K562 (cell line): Measurements from ENCODE around the gene ERC2. TPM values are rescaled to one million over a fixed set of nuclear protein-coding genes. Genes with fewer than 3 reads are reported as not detected.

ENCODE experiments used
- ATAC-seq: fragments of 200-7000 bp; cut with Tn5 transposase; 3 replicates; pipeline ENCODE4 v1.9.1; 2020; ENCODE audit warnings: moderate library complexity
- BruUV-seq: library from RNA; stranded (reverse); fragments of 400-500 nt; replicated peaks from 2 replicates; lab custom pipeline; 2021; lab: Mats Ljungman, UMichigan
- CTCF ChIA-PET: fragments of 300-600 bp; formaldehyde crosslinking; extraction: SDS; loops from one replicate; lab custom pipeline; 2021; ENCODE audit warnings: low intra/inter-chr PET ratio; lab: Yijun Ruan, JAX
- POLR2A ChIA-PET: fragments of 300-600, 350-650 bp; sonication (Branson Sonifier 250); formaldehyde crosslinking; extraction: SDS; loops from one replicate; lab custom pipeline; 2021; ENCODE audit warnings: antibody characterized with exemption, inconsistent platforms; lab: Yijun Ruan, JAX
- DNase-seq, 4 experiments: peaks; one replicate each; pipeline versions ENCODE4 v3.0.0 to v3.0.0-alpha.2; 2011 to 2018; ENCODE audit warnings: low spot score in 3 of 4, mixed read lengths in 3 of 4; ENCODE audit errors: extremely low read depth in 1 of 4
- FAIRE-seq: peaks from 2 replicates; lab custom pipeline; 2011; peaks lifted over from hg19 to GRCh38; lab: Jason Lieb, UNC
- H2AFZ ChIP-seq: 2 replicates; pipeline ENCODE4 v1.6.0; 2011; ENCODE audit warnings: low read depth, low read length, control low read depth, inconsistent platforms
- H3K27ac ChIP-seq: fragments of 200-600 bp; 3 replicates; pipeline ENCODE4 v1.8.0; 2011; ENCODE audit warnings: low read depth, mild to moderate bottlenecking, control low read depth, inconsistent platforms, low read length, moderate library complexity, mixed read lengths; ENCODE audit errors: extremely low read depth
- H3K27me3 ChIP-seq, 2 experiments: fragments of 300-600 bp in 1 of 2; 2 replicates in 1 of 2; 3 replicates in 1 of 2; pipeline versions ENCODE4 v1.6.0 to v1.8.0; 2011; ENCODE audit warnings: inconsistent platforms in 2 of 2, low read length in 2 of 2, mild to moderate bottlenecking in 1 of 2, mixed read lengths in 1 of 2, moderate library complexity in 1 of 2; ENCODE audit not compliant: control insufficient read depth in 2 of 2, insufficient read depth in 2 of 2
- H3K36me3 ChIP-seq: fragments of 300-600 bp; 3 replicates; pipeline ENCODE4 v1.8.0; 2011; ENCODE audit warnings: mild to moderate bottlenecking, low read length, inconsistent platforms; ENCODE audit not compliant: control insufficient read depth, insufficient read depth
- H3K4me1 ChIP-seq, 2 experiments: fragments of 200-600 bp in 1 of 2; replicated peaks in 1 of 2; 2 replicates in 1 of 2; 3 replicates in 1 of 2; pipeline versions ENCODE4 v1.5.1 to v1.8.0; 2011; ENCODE audit warnings: inconsistent platforms in 2 of 2, low read length in 2 of 2, mild to moderate bottlenecking in 1 of 2, mixed read lengths in 1 of 2, moderate library complexity in 1 of 2; ENCODE audit not compliant: control insufficient read depth in 2 of 2, insufficient read depth in 2 of 2
- H3K4me2 ChIP-seq: 2 replicates; pipeline ENCODE4 v1.6.1; 2011; ENCODE audit warnings: low read length, control low read depth, inconsistent platforms, mixed read lengths; ENCODE audit not compliant: insufficient read depth
- H3K4me3 ChIP-seq: fragments of 200-600 bp; sonication (generic), shearing (Covaris generic); 2 replicates; pipeline ENCODE4 v1.5.1; 2016; ENCODE audit warnings: control low read depth, inconsistent platforms
- H3K79me2 ChIP-seq: fragments of 200-600 bp; 3 replicates; pipeline ENCODE4 v1.8.0; 2011; ENCODE audit warnings: low read length, inconsistent platforms; ENCODE audit not compliant: control insufficient read depth, insufficient read depth
- H3K9ac ChIP-seq, 2 experiments: 2 replicates each; pipeline versions ENCODE4 v1.6.0 to v1.6.1; 2011; ENCODE audit warnings: low read depth in 2 of 2, low read length in 2 of 2, control low read depth in 1 of 2, inconsistent platforms in 1 of 2, mild to moderate bottlenecking in 1 of 2, mixed read lengths in 1 of 2; ENCODE audit not compliant: insufficient read depth in 1 of 2
- H3K9me1 ChIP-seq: one replicate; pipeline ENCODE4 v1.6.0; 2011; ENCODE audit warnings: inconsistent platforms, mild to moderate bottlenecking, low read length, moderate library complexity; ENCODE audit not compliant: control insufficient read depth, insufficient read depth
- H3K9me3 ChIP-seq: replicated peaks from 2 replicates; pipeline ENCODE4 v1.5.1; 2011; ENCODE audit warnings: low read depth, low read length, inconsistent platforms; ENCODE audit not compliant: control insufficient read depth, insufficient read depth
- H4K20me1 ChIP-seq: replicated peaks from 2 replicates; pipeline ENCODE4 v1.6.1; 2011; ENCODE audit warnings: low read length, inconsistent platforms, mixed read lengths; ENCODE audit not compliant: control insufficient read depth, insufficient read depth
- BMI1 ChIP-seq: fragments of 150-350 bp; IDR thresholded peaks from 2 replicates; pipeline ENCODE4 v1.6.1; 2014; ENCODE audit warnings: low read length
- BRCA1 ChIP-seq, 2 experiments: fragments of 450-650 bp in 1 of 2; sonication (generic) in 1 of 2; formaldehyde crosslinking in 1 of 2; IDR thresholded peaks; 2 replicates each; pipeline versions ENCODE4 v1.5.0 to v1.6.1; 2017 to 2020; ENCODE audit warnings: mild to moderate bottlenecking in 1 of 2, missing genetic modification reagents in 1 of 2
- EP400 ChIP-seq: fragments of 450-650 bp; IDR thresholded peaks from 2 replicates; pipeline ENCODE4 v1.6.1; 2017; ENCODE audit warnings: antibody characterized with exemption, mild to moderate bottlenecking, moderate library complexity
- GABPA ChIP-seq: fragments of 200-800 bp; sonication (Bioruptor generic); conservative IDR thresholded peaks from 2 replicates; pipeline ENCODE4 v1.6.1; 2016; ENCODE audit warnings: low read depth, missing genetic modification characterization, missing compliant biosample characterization
- KLF13 ChIP-seq: fragments of 450-650 bp; IDR thresholded peaks from 2 replicates; pipeline ENCODE4 v1.6.1; 2016; ENCODE audit warnings: missing genetic modification characterization, low read depth, mild to moderate bottlenecking, missing compliant biosample characterization, moderate library complexity, borderline replicate concordance
- NCOR1 ChIP-seq: fragments of 450-650 bp; IDR thresholded peaks from 2 replicates; pipeline ENCODE4 v1.6.1; 2016; ENCODE audit warnings: mild to moderate bottlenecking, moderate library complexity
- NFIX ChIP-seq: fragments of 250-450 bp; sonication (Bioruptor Pico); IDR thresholded peaks from 2 replicates; pipeline ENCODE4 v1.4.0; 2020; ENCODE audit warnings: low read depth, mild to moderate bottlenecking, moderate library complexity
- NUFIP1 ChIP-seq: fragments of 450-650 bp; IDR thresholded peaks from 2 replicates; pipeline ENCODE4 v1.6.1; 2018; ENCODE audit not compliant: partially characterized antibody
- PHF21A ChIP-seq: fragments of 450-650 bp; IDR thresholded peaks from 2 replicates; pipeline ENCODE4 v1.6.1; 2017; ENCODE audit warnings: low read depth, borderline replicate concordance
- RERE ChIP-seq: sonication (generic); formaldehyde crosslinking; IDR thresholded peaks from 2 replicates; pipeline ENCODE4 v1.8.0; 2023; ENCODE audit warnings: missing genetic modification reagents, mild to moderate bottlenecking, borderline replicate concordance
- TCF7L2 ChIP-seq: fragments of 150-350 bp; IDR thresholded peaks from 2 replicates; pipeline ENCODE4 v1.6.1; 2016; ENCODE audit warnings: low read depth, mild to moderate bottlenecking, low read length, moderate library complexity
- TEAD2 ChIP-seq: fragments of 450-650 bp; IDR thresholded peaks from 2 replicates; pipeline ENCODE4 v1.6.1; 2016; ENCODE audit warnings: missing genetic modification characterization, control low read depth, missing compliant biosample characterization
- TEAD4 ChIP-seq, 2 experiments: sonication (generic) in 1 of 2; formaldehyde crosslinking in 1 of 2; IDR thresholded peaks; 2 replicates each; pipeline versions ENCODE4 v1.6.1 to v1.8.0; 2012 to 2022; ENCODE audit warnings: borderline replicate concordance in 1 of 2, inconsistent platforms in 1 of 2, low read length in 1 of 2, mild to moderate bottlenecking in 1 of 2, missing genetic modification reagents in 1 of 2
- U2AF2 ChIP-seq: fragments of 200-400 bp; formaldehyde crosslinking; optimal IDR thresholded peaks from 2 replicates; pipeline ENCODE3; 2017; ENCODE audit warnings: low read depth, mild to moderate bottlenecking, low read length
- ZNF263 ChIP-seq: sonication (generic); formaldehyde crosslinking; IDR thresholded peaks from 2 replicates; pipeline ENCODE4 v1.8.0; 2022; ENCODE audit warnings: mild to moderate bottlenecking, missing genetic modification reagents, borderline replicate concordance
- ZSCAN29 ChIP-seq: fragments of 450-650 bp; IDR thresholded peaks from 2 replicates; pipeline ENCODE4 v1.6.1; 2017
- WGBS: fragments of 100-300 bp; shearing (Covaris generic); methylation state at CpG from one replicate; pipeline ENCODE4 v1.1.6; 2016; ENCODE audit warnings: low coverage, mixed read lengths; ENCODE audit not compliant: insufficient coverage; ENCODE audit errors: missing lambda C conversion rate; 5-methylcytosine and 5-hydroxymethylcytosine counted together
- in situ Hi-C: fragments of 300-500 bp; cut with MboI; formaldehyde crosslinking; loops from 4 replicates; pipeline ENCODE4 v1.15.0; 2018; ENCODE audit warnings: inconsistent platforms, mixed read lengths
- intact Hi-C: fragments of 100-400 bp; cut with micrococcal nuclease; formaldehyde crosslinking; loops from 2 replicates; pipeline ENCODE4 v1.14.2; 2022
- polyA plus RNA-seq, 8 experiments: library from polyadenylated mRNA; depleted of rRNA in 4 of 8; stranded (reverse) in 5 of 8; unstranded in 3 of 8; fragments of >200 nt; fragmentation: Nextera tagmentation in 2 of 8; fragmentation: Illumina TruSeq in 1 of 8; extraction: Ambion mirVana in 2 of 8; extraction: Trizol in 1 of 8; gene quantifications; 2 replicates each; pipeline versions ENCODE4 v1.2.1 to v1.2.3, GENCODE V29; 2011 to 2014; ENCODE audit warnings: inconsistent platforms in 1 of 8, missing spikeins in 1 of 8
- total RNA-seq, 7 experiments: library from RNA; depleted of rRNA in 6 of 7; stranded (reverse); fragments of >200 nt in 6 of 7; fragmentation: Illumina TruSeq in 2 of 7; extraction: Trizol in 2 of 7; gene quantifications; 2 replicates each; pipeline versions ENCODE4 v1.2.1 to v1.2.3, GENCODE V29; 2011 to 2021; ENCODE audit warnings: low replicate concordance in 1 of 7
- TF ChIP-seq, protein P1 (sequence below): fragments of 250-450 bp; sonication (Bioruptor Pico); IDR thresholded peaks from 2 replicates; pipeline ENCODE4 v1.5.0; 2021

Gene ERC2
- total and polyA plus RNA-seq, 9 of the 15 experiments (the other 6 are each of a cell fraction or from before 2014, with no cell fraction given) = 0.04 to 0.18 (median 0.07) TPM; not detected in 2

GRCh38 chr3:55526332-55527030, 941.8 kb downstream of the ERC2 start:
- FAIRE-seq (no peak), DNase-seq (no peak), ATAC-seq (no peak)
- POLR2A ChIA-PET = no interaction called here
- Histone ChIP-seq H3K4me2 (no peak overlapping the region), H3K9me1 (no peaks in the 10 kb centered on the region), H4K20me1 (no peaks in the 10 kb centered on the region), H3K27me3 (no peaks in the 10 kb centered on the region), H3K9ac (no peak overlapping the region), H3K79me2 (no peaks in the 10 kb centered on the region), H3K9me3 (no peaks in the 10 kb centered on the region), H3K27ac (no peak overlapping the region), H3K4me1 (no peaks in the 10 kb centered on the region), H3K36me3 (no peaks in the 10 kb centered on the region), H3K4me3 (no peak overlapping the region), H2AFZ (no peak overlapping the region)
- intact Hi-C loops = no loop called here
- TF ChIP-seq TEAD4 (IDR thresholded peaks at IDR 0.05; ENCODE audit: low read length) = no peak
- TF ChIP-seq TEAD4 (CRISPR knock-in tag; IDR thresholded peaks at IDR 0.05; ENCODE audit: borderline replicate concordance) = no peak
- TF ChIP-seq ZSCAN29 = no peak
- no peak for TF ChIP-seq TCF7L2
- TF ChIP-seq PHF21A = no peak
- TF ChIP-seq BRCA1 (IDR thresholded peaks at IDR 0.05) = no peak
- TF ChIP-seq BRCA1 (CRISPR knock-in tag; IDR thresholded peaks at IDR 0.05) = no peak
- no peak for TF ChIP-seq TEAD2 (tag)
- TF ChIP-seq BMI1 = no peak
- TF ChIP-seq NUFIP1 = no peak
- TF ChIP-seq RERE (CRISPR knock-in tag) = no peak
- TF ChIP-seq KLF13 (tag) = no peak
- TF ChIP-seq U2AF2 = no peak
- no peak for TF ChIP-seq ZNF263 (CRISPR knock-in tag)
- no peak for TF ChIP-seq GABPA (tag)
- TF ChIP-seq NFIX (CRISPR knock-in tag) = no peak
- TF ChIP-seq, protein P1, sequence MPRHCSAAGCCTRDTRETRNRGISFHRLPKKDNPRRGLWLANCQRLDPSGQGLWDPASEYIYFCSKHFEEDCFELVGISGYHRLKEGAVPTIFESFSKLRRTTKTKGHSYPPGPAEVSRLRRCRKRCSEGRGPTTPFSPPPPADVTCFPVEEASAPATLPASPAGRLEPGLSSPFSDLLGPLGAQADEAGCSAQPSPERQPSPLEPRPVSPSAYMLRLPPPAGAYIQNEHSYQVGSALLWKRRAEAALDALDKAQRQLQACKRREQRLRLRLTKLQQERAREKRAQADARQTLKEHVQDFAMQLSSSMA (CRISPR knock-in tag) = no peak
- no peak for TF ChIP-seq NCOR1
- TF ChIP-seq EP400 = no peak
- WGBS = 4% methylated on average over 7 of the region's 10 CpGs
- in situ Hi-C loops = no loop called here
- CTCF ChIA-PET = no interaction called here
- no TSS peak for BruUV-seq
